HG03558 (cell line): Measurements from ENCODE around the gene GAD1.

ENCODE experiments used
- ATAC-seq: cut with Tn5 transposase; IDR thresholded peaks from one replicate; pipeline ENCODE4 v1.9.1; 2021; ENCODE audit warnings: moderate number of reproducible peaks; ENCODE audit not compliant: unreplicated experiment; ENCODE audit errors: extremely low read depth

Gene GAD1

DNA sequence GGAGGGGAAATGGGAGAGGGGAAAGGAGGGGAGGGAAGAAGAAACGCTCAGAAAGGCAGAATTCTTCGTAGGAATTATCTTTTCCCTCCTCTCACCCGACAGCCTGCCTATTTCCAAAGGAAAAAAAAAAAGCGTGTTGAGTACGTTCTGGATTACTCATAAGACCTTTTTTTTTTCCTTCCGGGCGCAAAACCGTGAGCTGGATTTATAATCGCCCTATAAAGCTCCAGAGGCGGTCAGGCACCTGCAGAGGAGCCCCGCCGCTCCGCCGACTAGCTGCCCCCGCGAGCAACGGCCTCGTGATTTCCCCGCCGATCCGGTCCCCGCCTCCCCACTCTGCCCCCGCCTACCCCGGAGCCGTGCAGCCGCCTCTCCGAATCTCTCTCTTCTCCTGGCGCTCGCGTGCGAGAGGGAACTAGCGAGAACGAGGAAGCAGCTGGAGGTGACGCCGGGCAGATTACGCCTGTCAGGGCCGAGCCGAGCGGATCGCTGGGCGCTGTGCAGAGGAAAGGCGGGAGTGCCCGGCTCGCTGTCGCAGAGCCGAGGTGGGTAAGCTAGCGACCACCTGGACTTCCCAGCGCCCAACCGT is at the start of gene GAD1:
TSS of gene GAD1 (plus strand) at position 384 of the 589 bp plus-strand sequence. CDS start 1,705 bp downstream, outside the sequence.
- ATAC-seq: no peak

DNA sequence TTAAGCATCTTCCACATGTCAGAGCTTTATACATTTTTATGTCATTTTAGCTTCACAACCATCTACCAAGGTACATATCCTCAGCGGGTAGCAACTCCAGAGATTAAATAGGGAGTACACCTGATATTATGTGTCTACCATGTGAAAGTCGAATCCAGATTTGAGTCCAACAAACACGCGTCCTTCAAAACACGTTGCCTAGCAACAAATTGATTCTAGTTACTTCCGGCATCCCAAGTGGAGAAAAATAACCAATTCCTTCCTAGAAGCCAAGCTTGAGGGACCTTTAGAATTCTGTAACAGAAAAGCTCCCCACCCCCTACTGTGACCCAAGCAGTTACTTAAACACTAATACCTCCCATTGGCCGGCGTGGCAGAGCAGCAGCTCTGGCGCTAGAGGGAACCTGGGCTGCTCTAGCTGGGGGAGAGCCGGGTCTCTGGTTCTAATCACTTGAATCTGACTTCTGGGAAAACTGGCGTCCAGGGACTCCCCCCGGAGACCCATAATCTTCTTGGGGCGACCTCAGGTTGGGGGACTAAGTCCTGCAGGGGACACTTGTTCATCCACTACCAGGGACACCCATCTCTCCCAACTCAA is 46.6 kb upstream of the GAD1 start, which contains the start of gene ERICH2:
TSS of gene ERICH2 (plus strand) at position 371 of the 598 bp plus-strand sequence. CDS start 304 bp downstream, outside the sequence.
- no peak for ATAC-seq

DNA sequence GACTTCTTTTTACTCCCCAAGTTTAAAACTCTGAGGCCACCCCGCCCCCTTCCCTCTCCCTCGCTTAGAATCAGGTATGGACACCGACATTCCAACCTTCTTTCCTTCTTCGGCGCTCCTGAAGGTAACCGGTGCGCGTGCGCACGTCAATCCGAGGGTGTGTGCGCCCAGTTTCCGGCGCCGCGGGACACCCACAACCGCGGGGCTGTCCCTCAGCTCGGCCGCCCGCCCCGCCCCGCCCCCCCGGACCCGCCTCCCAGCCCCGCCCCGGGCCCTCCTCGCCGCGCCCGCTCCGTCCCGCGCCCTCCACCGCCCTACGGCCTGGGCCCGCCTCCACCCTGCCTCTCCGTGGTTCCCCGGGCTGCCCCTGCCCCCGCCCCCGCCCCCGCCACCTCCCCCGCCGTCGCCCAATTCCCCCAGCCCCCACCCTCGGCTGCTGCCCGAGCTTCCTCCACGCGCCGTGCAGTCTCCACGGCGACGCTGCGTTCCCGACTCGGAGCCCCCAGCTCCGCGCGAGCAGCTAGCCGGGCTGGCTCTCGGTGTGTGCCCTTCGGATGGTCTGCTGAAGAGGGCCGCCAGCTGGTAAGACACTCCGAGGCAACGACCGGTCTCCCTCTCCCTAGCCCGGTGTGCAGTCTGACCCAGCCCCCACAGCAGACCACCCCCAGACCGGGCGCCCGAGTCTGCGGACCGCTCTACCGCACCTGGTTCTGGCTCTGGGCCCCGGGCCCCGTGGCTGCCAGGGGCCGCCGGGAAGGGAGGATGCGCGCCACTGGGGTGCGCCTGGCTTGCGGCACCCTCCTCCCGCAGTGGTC is 45.9 kb upstream of the GAD1 start:
- ATAC-seq: peak; percentile 46

DNA sequence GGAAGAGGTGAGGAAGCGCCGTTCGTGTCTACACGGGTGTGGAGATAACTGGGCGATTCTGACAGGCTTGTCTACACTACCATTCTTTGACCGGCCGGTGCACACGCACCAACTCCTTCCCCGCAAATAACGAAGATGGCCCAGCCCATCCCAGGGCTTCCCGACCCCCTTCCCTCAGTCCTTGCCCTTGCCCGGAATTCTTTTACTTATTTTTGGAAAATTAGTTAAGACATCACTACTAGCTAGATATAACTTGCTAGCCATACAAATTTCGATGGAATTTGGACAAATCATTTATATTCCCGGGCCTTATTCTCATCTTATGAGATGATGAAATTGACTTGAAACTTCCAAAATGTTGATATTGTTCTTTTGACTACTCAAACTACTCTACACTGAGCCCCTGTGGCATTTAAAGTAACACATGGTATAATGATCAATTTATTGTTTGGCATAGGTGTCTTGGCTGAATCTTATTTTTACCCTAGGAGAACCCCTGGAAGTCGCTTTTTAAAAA is 45.2 kb upstream of the GAD1 start:
- ATAC-seq: peak; percentile 17

DNA sequence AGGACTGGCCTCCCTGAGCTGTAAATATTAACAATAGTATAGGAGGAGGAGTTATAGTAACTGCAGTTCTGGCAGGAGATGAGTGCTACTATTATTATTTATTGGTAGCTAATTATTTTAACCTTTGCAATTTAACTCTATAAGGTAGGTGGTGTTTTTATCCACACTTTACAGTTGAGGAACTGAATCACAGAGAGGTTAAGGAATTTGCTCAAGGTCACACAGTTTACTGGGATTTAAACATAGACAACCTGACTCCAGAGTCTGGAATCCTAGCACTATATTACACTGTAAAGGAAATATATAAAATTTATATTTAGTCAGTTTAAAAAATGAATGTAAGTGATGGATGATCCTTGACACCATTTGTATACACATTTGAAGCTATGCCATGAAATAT is 44.4 kb upstream of the GAD1 start:
- ATAC-seq: no peak

DNA sequence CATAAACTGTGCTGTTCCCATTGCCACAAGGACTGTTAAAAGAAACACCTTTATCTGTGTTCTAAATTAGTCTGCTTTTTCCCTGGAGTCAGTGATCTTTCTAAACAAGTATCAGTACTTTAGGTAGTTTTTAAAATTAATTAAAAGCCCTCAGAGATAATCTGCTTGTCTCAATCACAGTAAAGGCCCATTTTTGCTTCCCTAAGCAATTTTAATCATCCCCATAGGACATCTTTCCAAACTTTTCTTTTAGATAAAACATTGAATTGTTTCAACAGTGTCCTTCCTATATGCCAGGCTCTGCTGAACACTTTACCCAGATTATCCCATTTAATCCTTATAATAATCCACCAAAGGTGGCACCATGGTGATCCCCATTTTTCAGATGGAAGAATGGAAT is 42.6 kb upstream of the GAD1 start:
- no peak for ATAC-seq

DNA sequence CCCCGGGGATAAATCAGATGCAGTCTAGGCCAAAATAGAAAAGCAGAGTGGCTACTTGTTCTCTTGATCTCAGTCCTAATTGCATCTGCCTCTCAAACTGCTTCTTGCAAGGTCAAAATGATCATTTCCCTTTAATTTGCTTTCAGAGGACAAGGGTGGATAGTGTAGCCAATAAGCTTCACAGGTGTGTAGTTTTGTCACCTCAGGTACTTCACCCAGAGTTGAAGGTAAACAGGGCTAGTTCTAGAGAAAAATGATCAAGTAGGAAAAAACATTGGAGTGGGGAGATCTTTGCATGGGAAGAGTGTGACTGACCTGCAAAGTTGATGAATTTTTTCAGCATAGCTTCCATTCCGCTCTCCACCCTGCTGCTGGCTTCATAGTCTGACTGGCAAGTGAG is 37.8 kb upstream of the GAD1 start:
- no peak for ATAC-seq

DNA sequence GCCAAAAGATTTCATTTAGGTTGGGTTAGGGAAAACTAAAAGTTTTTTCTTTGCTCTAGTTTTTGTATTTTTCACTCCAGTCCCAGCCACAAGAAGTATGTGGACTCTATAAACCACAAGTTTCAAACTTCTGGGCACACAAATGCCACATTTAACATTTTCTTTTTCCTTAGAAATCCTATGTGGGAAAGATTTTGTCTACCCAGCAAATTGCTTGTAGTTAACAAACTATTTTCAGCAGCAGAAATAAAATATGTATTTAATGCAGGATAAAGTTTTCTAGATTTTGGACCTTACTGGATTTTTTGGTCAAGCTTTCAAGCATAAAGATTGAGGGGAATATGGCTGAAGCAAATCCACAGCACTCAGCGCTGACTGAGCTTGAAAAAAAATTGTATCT is 37.4 kb upstream of the GAD1 start:
- ATAC-seq: no peak

DNA sequence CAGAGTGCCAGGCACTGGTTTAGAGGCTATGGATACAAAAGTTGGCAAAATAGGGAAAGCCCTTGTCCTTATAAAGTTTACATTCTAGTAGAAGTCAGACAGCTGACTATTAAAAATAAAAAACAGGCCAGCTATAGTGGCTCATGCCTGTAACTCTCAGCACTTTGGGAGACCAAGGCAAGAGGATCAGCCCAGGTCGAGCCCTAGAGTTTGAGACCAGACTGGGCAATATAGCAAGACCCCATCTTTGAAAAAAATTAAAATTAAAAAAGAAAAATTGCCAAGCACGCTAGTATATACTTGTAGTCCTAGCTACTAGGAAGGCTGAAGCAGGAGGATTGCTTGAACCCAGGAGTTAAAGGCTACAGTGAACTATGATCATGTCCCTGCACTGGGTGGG is 34.0 kb upstream of the GAD1 start:
- ATAC-seq: no peak

DNA sequence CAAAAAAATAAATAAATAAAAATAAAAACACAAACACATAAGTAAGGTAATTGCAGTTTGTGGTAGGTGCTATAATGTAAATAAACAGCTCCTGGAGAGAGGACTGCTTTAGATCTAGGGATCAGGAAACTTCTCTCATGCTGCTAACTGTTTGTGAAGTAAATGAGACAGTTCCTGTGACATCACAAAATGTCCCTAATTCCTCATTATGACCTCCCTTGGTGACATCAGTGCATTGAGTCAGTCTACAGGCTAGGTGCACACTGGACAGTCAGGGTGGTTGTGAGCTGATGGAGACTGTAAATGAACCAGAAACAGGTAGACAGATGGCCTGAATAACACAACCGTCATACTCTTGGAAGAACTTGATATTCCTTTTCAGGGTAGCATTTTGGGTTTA is 33.1 kb upstream of the GAD1 start:
- ATAC-seq: no peak

DNA sequence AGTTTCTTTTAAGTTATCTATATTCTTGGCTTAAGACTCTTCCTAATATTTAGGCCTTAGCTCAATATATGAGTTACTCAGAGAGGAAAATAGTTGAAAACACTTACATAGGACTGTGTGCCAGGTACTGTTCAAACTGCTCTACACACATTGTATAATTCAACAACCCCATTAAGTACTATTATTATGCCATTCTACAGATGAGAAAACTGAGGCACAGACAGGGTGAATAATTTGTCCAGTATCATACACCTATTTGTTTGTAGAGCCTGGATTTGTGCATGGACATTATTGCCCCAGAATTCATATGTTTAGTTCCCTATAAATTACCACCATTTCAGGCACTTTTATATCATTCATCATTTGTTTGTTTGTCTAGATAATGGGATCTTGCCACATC is 17.7 kb upstream of the GAD1 start:
- ATAC-seq: no peak

DNA sequence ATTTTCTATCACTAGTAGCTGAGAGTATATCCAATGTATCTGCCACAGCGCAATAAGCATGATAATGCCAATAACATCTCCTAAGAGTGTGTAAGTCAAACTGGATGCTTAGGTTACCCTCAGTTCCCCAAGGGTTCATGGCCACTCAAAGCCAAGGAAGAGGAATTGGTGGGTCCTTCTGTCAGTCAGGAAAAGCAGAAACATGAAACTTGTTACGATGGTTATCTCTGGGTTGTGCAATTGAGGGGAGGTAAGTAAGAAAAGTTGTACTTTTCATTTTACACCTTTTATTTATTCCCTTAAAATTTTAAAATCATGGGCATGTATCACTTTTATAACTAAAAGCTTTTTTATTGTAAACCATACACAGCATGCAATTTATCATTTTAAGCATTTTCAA is 10.1 kb upstream of the GAD1 start:
- no peak for ATAC-seq

DNA sequence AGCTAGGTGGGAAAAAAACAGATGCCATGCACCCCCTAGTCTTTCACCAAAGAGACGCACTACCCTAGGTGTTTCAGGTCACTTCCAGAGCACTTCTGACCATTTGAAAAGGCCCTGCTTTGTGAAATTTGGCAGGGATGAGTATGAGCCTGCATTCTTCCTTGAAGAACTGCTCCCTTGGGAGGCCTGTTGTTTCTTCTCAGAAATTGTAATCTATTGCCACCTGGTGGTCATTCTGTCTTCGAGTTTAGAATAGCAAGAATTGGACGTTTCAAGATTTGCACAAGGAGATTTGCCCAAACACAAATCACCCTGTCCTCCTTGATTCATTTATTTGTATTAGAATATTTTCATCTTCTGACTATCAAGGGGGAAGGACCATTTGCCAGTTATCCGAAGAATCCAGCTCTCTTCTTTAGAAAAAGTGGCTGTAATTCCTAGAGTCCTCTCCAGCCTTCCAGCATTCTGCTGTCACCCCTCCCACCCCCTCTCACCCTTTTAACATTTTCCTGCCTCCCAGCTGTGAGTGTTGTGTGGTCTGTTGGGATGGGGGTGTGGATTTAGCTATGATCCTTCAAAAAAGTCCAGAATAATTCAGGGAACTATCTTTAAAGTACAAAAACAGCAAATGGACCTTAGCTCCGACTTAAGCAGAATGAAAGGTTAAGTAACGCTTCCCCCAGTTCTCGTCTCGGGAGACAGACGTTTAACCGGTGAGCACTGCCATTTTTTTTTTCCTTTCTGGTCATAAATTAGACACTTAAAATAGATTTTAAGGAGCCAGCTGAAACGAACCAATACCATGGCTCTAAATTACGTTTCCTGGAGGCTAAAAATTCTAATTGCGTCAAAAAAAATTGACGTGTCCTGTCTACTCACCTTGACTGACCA is 3.7 kb upstream of the GAD1 start:
- ATAC-seq: no peak

DNA sequence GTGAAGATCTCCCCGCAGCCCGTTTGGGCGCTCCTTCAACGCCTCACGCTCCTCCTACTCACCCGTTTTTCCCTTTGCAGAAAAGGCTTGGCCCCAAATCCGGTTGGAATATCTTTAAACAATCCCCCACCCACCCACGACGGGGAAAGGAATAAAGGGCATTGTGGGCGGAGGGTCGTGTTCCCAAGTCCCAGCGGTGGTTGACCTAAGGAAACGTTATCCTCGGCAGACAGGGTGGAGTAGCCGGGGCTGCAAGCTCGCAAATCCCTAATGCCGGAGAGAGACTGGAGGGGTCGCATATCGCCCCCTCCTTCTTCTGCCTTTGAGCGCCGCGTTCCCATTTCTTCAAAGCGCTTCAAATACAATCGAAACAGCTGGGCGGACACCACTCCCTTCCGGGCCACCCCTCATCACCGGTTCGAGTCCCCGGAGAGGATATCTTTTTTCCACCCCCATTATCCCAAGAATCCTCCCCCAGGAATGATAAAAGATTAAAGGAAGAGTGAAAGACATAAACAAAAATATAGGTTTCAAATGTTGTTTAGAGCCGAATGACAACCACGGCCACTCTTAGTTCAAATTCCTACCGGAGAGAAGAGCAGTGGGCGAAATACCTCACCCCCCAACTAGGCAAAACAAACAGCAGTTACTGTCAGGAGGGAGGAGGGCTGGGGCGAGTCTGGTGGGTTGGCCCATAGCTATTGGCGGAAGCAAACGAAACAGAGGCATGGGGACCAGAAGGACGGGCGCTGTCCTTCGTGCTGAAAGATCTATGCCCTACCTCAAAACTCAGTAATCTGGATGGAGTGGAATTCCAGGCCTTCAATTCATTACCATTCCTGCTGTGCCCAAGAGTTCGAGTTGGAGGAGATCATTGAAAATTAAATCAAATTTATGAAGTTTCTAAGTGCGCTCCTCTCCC is 2.8 kb upstream of the GAD1 start:
- no peak for ATAC-seq

DNA sequence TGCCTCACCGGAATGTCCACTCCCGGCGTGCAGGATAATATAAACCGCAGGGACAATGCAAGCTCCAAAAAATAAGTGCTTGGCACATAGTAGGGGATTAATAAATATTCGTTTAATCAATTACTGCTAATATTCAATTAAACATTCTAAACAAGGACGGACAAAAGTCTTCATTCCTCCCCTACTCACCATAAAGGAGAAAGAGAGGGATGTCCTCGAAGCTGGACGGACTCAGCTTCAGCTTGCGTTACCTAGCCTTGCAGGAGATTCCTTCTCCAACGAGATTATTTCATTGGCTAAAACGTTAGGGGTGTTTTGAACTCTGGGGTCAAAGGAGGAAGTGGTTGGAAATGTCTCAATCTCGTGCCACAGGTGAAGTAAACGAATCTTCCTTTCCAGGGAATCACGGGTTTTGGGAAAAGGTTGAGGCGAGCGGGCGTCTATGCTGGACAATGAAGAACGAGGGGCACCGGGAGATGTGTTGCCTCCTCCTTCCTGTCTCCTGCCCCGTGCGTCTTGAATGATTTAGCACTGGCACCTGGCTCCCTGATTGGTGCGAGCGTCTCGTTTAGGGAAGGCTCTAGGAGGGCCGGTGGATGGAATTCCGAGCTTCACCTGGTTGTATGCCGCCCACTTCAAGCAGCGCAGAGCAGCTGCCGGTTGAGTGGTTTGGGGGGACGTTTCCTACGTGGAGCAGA is 2.0 kb upstream of the GAD1 start:
- no peak for ATAC-seq

DNA sequence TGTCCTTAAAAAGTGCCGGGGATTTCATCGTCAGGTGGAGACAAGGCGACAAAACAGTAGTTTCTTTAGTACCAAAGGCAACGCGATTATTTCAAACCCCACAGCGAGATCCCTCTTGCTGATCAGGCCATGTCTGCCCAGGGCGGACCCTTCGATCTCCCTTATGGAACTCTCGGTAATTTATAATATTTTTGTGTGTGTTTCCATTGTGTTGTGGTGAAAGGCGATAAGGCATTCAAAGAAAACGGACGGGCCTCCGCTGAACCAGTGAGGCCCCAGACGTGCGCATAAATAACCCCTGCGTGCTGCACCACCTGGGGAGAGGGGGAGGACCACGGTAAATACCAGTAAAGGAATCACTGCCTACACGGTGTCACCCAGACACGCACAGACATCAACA is 1.4 kb upstream of the GAD1 start:
- no peak for ATAC-seq

DNA sequence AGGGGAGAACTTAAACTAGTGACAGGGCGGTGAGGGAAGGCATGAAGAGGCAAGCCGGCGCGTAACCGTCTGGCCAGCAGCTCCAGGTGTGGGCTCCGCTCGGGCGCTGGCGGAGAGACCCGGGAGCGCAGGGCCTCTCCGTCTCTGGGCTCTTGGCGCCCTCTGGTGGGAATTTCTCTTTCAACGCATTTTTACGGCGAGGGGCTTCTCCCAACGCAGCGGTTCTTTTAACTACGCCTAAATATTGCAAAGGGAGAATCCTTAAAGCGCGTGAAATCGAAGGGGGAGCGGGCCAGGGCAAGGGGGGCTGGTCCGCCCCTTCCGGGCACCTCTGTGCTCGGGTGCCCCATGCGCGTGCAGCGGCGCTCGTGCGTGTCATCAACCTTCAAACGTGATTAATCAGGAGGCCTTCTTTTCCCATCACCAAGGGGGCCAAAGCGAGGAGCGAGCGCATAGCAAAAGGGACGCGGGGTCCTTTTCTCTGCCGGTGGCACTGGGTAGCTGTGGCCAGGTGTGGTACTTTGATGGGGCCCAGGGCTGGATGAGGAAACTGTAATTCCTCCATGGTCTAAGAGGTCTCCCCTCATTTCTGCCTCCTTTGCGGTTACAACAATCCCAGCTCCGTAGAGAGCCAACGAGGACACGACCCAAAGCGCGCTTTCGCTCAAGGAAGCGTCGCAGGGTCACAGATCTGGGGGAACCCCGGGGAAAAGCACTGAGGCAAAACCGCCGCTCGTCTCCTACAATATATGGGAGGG is 762 bp upstream of the GAD1 start:
- ATAC-seq: no peak
